Measurements from ENCODE around the gene HOXA10.

Gene HOXA10

GRCh38 chr7:27203964-27204594 lies 30.0 kb upstream of the HOXA10 start:
- no peak for DNase-seq (ENCODE audit: low spot score)

GRCh38 chr7:27203365-27203953 lies 29.3 kb upstream of the HOXA10 start:
- DNase-seq (ENCODE audit: low spot score) = no peak

DNA sequence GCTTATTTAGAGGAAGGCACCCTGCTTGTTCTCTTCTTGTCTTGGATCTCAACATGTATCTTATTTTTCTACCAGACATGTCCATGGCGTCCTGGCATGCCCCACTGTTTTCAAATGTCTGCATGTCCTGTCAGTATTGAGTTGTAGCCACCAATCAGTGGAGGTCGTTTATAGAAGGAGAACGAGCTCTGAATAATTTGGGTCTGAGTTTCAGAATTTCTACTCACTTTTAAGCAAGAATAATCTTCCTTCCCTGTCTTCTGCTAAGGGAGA lies 28.7 kb upstream of the HOXA10 start:
- no peak for DNase-seq (ENCODE audit: low spot score)

DNA sequence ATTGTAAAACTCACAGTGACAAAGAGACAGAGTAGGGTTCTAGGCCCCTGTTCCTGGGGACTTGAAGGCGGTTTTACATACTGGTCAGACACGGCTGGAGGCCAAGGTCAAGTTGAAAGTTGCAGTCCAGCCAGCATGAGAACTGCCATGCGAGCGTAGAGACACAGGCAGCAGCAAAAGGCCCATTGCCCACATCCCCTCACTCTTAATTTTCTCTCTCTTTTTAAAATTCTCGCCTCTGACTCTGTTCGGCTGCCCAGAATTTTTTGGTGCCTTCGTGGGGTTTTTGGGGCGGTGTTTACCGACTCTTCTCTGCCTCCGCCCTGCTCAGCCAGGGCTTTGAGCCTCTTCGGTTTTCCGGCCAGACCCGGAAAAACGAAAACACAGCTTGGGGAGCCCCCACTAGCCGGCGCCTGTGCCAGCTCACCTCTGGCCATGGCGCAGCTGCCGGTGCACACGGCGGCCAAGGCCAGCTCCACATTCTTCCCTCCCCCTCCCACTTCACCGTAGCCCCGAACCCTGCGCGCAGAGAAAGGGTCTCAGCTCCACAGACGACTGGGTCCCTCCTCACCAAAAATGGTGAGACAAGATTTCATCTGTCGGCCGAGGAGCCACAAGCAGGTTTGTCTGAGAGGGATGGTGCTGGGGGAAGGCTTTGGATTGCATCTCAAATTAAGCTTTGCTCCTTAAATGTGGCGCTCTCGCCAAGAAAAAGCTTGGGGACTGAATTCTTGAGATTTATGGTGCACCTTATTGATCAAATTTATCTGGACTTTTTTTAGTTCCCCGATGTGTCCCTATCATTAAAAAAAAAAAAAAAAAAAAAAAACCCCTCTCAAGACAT lies 28.1 kb upstream of the HOXA10 start:
- DNase-seq (ENCODE audit: low spot score) = no peak

DNA sequence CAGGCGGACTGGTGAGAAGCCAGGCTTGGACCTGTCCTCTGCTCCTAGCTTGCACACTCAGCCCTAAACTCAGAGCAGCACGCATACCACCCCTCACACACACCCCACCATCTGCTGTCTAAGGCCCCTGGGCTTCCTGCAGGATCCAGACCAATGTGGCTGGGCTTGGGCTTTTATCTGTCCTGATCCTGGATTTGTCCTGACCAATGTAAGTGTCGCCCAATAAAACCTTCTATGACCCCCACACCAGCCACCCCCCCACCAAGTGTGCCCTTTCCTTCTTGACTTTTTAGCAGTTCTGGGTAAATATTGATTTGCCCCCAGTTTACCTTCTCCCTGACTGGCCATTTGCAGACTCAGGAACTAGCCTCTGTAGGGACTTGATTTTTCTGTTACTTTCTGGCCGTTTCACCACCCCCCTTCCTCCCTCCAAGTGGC lies 27.5 kb upstream of the HOXA10 start:
- DNase-seq (ENCODE audit: low spot score) = no peak

DNA sequence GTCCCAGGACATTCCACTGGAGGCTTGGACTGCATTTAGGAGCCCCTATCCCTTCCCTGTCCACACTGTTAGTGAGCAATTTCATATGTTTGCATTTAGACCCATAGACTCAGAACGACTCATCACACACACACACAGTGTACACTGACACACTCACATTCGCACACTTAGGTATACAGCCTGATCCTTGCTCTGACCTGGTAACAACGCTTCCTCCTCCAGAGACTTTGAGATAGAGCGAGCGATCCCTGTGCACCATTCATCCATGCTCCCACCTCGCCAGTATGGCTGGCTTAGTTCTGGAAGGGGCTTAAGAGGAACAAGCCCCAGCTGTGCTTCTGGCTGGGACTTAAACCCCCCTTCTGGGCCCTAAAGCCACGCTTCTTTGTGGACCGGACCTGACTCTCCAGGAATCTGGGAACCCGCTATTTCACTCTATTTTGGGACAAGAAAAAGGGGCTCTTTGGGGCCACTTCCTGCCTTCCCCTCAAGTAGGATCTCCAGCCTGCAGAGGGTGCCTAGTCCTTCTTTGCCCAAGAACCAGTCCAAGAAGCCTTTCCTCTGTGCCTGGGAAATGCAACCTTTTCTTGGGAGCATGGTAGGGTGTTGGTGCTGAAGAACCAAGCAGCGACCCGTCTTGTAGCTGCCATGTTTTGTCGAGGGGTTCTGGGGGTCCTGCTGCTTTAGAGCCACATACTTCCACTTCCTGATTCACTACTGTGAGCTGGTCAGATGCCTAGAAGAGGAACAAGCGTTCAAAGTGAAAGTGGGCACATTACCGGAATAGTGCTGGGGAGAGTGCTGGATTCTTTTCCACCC lies 26.9 kb upstream of the HOXA10 start:
- DNase-seq (ENCODE audit: low spot score) = no peak

- DNase-seq (ENCODE audit: low spot score) = no peak
These were observed 26.0 kb upstream of the HOXA10 start, which contains the start of gene HOXA13 for GRCh38 chr7:27199849-27200760. HOXA13 (minus strand) TSS chr7:27200091; CDS start chr7:27200077, 14 bp downstream.

DNA sequence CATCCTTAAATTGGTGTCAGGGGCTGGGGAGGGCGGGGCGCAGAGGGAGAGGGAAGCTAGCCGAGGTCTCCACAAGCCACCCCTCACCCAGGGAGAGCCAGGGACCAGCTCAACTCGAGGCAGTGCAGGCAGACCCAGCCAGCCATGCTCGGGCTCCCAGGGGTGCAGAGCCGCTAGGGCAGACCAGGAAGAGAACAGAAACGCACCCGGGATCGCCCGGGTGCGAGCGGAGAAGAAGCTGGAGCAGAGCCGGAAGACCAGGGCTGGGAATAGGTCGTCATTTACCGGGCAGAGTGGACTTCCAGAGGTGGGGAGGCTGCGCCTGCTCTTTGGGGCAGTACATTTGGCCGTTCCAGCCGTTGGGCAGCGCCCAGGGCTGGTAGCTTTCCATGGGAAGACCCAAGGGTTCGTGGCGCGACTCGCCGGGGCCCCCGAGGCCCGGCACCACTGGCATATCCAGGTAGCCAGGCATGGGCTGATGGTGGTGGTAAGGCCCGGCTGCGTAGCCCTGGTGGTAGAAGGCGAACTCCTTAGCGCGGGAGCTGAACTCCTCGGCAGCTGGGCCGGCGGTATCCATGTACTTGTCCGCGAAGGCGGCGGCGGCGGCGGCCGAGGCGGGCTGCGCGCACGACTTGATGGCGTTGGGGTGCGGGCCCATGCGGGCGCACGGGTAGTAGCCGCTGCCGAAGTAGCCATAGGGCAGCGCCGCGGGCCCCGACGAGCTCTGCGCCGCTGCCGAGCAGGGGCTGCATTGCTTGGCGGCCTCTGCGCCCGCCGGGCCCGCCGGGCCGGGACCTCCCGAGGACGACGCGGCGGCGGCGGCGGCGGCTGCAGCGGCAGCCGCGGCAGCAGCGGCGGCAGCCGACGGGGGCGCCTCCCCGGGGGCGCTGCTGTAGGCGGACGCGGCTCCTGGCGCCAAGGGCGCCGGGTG lies 25.0 kb upstream of the HOXA10 start:
- DNase-seq (ENCODE audit: low spot score) = no peak

DNA sequence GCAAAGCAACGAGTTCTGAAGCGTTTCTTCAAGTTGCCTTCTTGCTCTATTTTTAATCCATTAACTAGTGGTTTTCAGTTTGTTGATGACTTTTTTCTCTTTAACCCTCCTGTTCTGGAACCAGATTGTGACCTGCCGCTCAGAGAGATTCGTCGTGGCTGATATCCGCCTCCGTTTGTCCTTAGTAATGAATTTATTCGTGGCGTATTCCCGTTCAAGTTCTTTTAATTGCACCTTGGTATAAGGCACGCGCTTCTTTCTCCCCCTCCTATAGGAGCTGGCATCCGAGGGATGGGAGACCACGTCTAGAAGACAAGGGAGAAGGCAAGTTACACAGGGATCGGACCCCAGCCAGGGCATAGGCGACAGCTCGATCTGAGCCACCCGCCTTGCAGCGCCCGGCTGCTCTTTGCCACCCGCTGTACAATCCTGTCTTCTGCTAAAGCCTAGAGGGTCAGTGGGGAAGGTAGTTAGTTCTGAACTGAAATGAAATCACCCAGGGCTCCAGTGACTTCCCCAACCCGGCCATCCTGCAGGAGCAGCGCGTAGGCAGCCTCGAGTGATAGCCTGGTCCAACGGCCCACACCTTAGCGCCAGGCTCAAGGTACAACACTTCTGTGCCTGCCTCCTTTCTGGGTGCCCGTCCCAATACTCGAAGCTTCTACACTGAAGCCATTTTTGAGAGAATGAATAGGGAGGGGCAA lies 24.2 kb upstream of the HOXA10 start:
- DNase-seq (ENCODE audit: low spot score) = no peak

- DNase-seq (ENCODE audit: low spot score) = no peak
These were observed 23.3 kb upstream of the HOXA10 start for GRCh38 chr7:27197137-27198042.

DNA sequence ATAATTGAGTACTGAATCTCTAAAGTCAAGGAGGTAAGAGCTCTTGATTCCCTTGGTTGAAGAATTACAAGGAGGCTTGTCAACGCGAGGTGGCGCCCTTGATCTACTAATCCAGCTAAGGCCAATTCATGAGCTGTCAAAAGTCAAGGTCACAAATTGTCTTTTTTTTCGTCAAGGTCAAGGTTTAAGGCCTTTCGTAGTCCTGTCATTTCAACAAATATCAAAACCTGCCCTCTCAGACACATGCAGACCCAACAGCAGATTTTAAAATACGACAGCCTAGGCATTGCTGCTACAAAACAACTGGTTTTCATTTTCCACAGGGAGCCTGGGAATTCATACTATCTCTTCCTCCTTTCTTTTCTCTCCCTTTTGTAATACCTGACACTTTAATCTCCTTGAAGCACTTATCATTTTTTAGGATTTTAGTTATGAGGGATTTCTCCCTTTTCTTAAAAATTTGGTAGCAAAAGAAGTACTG lies 22.2 kb upstream of the HOXA10 start:
- peak; percentile 54 for DNase-seq (ENCODE audit: low spot score)

DNA sequence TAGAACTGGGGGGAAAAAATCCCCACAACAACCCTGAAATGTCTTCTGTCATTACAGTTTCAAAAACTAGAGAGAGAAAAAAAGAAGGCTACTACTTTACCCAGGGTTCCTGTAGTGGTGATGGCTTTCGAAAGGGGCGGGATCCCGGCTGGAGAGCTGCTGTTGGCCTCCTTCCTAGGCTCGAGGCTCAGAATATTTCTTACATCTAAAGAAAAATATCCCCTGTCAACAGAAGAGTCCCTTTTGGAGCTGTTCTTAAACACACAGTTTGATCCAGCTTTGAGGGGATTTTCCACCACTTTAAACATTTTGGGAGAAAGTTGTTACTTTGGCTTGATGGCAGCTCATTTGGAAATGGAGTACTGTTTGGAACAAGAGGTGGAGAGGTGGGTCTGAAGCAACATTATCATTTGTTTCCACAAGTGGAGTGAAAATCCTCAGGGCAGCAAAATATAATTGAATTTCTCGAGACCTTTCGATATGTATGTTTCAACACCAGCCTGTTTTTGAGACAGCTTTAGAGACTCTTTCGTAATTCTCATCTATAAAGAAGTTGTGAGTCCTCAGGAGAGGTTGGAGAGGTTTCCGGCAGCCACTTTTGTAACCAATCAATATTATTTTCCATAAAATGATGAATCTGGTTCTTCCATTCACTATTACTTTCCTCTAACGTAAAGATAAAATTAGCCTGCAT lies 20.7 kb upstream of the HOXA10 start:
- DNase-seq (ENCODE audit: low spot score) = no peak

- DNase-seq (ENCODE audit: low spot score) = no peak
These were observed 19.9 kb upstream of the HOXA10 start for GRCh38 chr7:27194002-27194352.

DNA sequence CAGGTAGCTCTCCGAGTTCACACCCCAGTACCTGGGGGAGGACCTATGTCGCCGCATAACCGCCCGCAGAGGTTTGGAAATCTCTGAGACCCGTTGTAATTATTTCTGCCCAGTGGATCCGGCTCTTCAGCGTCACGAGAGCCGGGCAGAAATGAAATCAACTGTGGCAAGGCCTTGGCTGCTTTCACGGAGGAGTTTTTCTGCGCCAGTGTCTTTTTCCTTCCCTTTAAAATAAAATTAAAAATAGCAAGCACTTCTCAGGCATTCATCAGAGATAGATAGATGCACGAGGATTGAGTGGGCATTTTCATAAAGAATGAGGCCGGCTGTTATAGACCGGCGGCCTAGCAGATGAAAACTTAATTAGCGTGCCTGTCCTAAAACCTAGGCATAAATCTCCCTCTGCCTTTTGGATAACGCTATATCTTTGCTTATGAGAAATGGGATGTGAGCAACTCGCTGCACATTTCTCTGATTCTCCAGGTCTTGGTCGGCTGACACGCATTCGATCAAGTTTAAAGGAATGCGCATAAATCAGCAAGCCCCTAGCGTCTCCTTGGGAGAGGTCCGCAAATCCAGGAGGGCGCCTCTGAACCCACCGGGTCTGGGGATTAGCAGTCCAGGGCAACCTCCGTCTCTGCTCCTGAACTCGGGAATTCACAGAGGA lies 19.3 kb upstream of the HOXA10 start:
- no peak for DNase-seq (ENCODE audit: low spot score)

DNA sequence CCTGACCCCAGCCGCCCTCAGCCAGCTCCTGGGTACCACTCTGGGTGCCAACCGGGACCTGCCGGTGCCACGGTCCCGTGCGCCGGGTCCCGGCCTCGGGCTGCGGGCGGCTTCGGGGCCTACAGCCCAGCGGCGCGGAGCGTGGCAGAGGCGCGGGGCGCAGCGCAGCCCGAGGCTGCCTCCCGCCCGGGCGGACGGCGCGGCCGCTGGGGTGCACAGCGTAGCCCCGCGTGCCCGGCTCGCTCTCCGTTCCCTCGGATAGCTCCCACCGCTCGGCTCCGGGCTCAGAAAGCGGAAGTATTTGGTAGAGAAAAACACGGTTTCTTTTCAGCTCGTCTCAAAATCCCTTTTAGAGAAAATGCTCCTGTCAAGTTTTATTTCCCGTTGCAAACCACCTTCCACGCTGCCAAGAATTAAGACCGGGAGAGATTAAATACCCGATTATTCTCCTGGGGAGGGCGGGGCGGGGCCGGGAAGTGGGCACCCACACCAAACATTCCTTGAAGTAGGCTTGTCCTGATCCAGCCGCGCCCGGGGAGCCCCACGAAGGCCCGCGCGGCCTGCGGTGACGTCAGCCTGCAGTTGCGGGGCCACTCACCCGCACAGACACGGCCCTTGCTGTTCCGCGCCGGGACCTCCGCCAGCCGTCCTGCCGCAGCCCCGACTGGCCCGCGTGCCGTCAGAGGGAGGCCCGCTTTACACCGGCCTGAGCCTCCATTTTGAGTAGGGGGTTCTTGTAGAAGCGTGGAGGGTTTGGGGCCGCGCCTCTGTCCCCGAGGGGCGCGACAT lies 18.6 kb upstream of the HOXA10 start:
- DNase-seq (ENCODE audit: low spot score) = no peak

DNA sequence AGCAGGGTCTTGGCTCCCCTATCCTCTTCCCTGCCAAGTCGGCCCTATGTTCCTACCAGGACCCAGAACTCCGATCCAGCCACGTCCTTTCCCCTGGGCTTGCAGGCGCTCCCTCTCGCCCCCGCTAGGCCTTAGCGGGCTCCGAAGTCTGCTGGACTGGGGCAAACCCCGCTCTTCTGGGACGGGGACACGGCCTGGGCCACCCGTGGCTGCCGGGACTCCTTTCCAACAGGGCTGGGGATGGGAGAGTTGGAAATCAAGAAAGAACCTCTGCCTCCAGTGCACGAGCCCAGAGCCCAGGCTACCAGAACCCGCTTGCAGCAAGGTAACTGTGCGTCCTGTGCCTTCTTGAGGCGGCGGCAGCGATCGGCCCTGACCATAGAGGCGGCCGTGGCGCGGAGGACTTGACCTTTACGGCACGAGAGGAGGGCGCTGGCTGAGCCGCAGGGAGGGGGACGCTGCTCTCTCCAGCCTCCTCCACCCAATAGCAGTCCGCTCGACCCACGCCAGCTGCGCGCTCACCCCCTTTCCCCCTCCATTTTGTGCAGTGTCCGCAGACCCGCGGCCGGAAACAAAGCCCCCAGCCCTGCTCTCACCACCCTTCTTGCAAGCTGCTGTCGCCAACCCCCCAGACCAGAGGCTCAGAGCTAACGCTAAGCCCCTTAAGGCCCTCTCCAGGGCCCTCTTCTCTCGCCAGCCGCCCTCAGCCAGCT lies 17.9 kb upstream of the HOXA10 start:
- no peak for DNase-seq (ENCODE audit: low spot score)
